ENCODE data around the gene ZGPAT. TPM values are rescaled to one million over a fixed set of nuclear protein-coding genes. Genes with fewer than 3 reads are reported as not detected.

ZGPAT gene
- total and polyA plus RNA-seq, 9 of the 15 experiments (the other 6 are each of a cell fraction or from before 2014, with no cell fraction given): 0.14 to 26.6 (median 7.4) TPM

DNA sequence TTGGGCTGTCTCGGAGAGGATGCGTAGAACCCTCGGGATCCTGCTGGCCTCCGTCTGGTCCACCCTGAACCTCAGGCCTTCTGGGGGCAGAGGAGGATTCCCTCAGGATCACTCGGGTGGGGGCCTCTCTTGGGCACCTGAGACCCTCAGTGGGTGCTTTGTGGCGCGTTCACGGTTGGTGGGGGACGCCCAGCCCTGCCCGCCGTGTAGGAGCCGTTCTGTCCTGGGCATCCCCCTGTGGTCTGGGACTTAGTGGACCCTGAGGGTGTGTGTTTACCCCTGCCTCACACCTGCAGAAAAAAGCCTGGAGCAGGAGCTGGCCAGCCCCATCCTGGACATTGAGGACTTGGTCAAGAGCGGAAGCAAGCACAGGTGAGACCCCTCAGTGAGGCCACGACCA is 42.1 kb upstream of the ZGPAT start:
- WGBS (ENCODE audit: insufficient coverage, low coverage, missing lambda C conversion rate): 90% methylated on average over 12 of the region's 14 CpGs
- Histone ChIP-seq H3K9me1 (ENCODE audit: control insufficient read depth, insufficient read depth, low read length) (peaks cover 3% of the 10 kb centered on the region), H3K36me3 (ENCODE audit: control insufficient read depth, insufficient read depth, low read length) (peaks cover 85% of the 10 kb centered on the region; the same call in 2 of the 3 replicates), H2AFZ (ENCODE audit: low read depth, low read length) (no peak overlapping the region), H3K27me3 (ENCODE audit: control insufficient read depth in 2 of 2, insufficient read depth in 2 of 2, low read length in 2 of 2) (no peaks in the 10 kb centered on the region), H3K4me2 (ENCODE audit: insufficient read depth, low read length) (no peak overlapping the region), H3K4me3 (no peak overlapping the region), H3K79me2 (ENCODE audit: control insufficient read depth, insufficient read depth, low read length) (peaks cover 2% of the 10 kb centered on the region; the same call in 2 of the 3 replicates), H4K20me1 (replicated peaks; ENCODE audit: control insufficient read depth, insufficient read depth, low read length) (no peaks in the 10 kb centered on the region), H3K9ac (ENCODE audit: insufficient read depth in 1 of 2, low read depth in 2 of 2, low read length in 2 of 2) (no peak overlapping the region; a peak in 1 of 4 replicates), H3K4me1 (replicated peaks in 1 of 2; ENCODE audit: control insufficient read depth in 2 of 2, insufficient read depth in 2 of 2, low read length in 2 of 2) (peaks cover 0 to 24% of the 10 kb centered on the region in 2 experiments; a peak in 1 of 5 replicates), H3K27ac (ENCODE audit: extremely low read depth, low read depth, low read length) (no peak overlapping the region), H3K9me3 (replicated peaks; ENCODE audit: control insufficient read depth, insufficient read depth, low read depth, low read length) (no peaks in the 10 kb centered on the region)
- no peak for DNase-seq (ENCODE audit: extremely low read depth in 1 of 4, low spot score in 3 of 4)
- FAIRE-seq: no peak
- ChIA-PET POLR2A (interaction anchor here (1.2 to 1.3 kb wide), 2 partner anchors 11 to 21 kb away, joined by 3 to 4 read pairs; no protein-coding TSS in a partner anchor), CTCF (ENCODE audit: low intra/inter-chr PET ratio) (no interaction called here)
- no peak for ATAC-seq
- no TSS peak for BruUV-seq (replicated peaks)
- TF ChIP-seq ZNF79 (CRISPR knock-in tag; IDR thresholded peaks at IDR 0.05; ENCODE audit: low read depth) (no peak), ZNF140 (CRISPR knock-in tag; IDR thresholded peaks at IDR 0.05) (no peak), STAT5B (CRISPR knock-in tag; IDR thresholded peaks at IDR 0.05) (no peak), CLOCK (CRISPR knock-in tag; IDR thresholded peaks at IDR 0.05; ENCODE audit: borderline replicate concordance) (no peak), NFRKB (IDR thresholded peaks at IDR 0.05; ENCODE audit: low read depth) (no peak)
- TF ChIP-seq, protein P1, sequence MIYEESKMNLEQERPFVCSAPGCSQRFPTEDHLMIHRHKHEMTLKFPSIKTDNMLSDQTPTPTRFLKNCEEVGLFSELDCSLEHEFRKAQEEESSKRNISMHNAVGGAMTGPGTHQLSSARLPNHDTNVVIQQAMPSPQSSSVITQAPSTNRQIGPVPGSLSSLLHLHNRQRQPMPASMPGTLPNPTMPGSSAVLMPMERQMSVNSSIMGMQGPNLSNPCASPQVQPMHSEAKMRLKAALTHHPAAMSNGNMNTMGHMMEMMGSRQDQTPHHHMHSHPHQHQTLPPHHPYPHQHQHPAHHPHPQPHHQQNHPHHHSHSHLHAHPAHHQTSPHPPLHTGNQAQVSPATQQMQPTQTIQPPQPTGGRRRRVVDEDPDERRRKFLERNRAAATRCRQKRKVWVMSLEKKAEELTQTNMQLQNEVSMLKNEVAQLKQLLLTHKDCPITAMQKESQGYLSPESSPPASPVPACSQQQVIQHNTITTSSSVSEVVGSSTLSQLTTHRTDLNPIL (CRISPR knock-in tag; IDR thresholded peaks at IDR 0.05): no peak
- in situ Hi-C loops (cut with MboI) (no loop called here), intact Hi-C loops (cut with micrococcal nuclease) (no loop called here)
